Smooth muscle cell (in vitro differentiated cells): Measurements from ENCODE around the gene GRID1. TPM values are rescaled to one million over a fixed set of nuclear protein-coding genes. Genes with fewer than 3 reads are reported as not detected.

Experiments used
- DNase-seq: peaks from one replicate; lab custom pipeline; 2025; ENCODE audit not compliant: unreplicated experiment; lab: John Stamatoyannopoulos, UW
- H2AFZ ChIP-seq: fragments of 200-600 bp; sonication (generic); 2 replicates; pipeline ENCODE4 v1.6.0; 2016; ENCODE audit warnings: antibody characterized with exemption, low read depth, mild to moderate bottlenecking
- H3F3A ChIP-seq: fragments of 200-600 bp; sonication (generic); 2 replicates; pipeline ENCODE4 v1.6.0; 2017; ENCODE audit warnings: antibody characterized with exemption, low read depth
- H3K27ac ChIP-seq: fragments of 200-600 bp; sonication (generic); 2 replicates; pipeline ENCODE4 v1.5.1; 2016; ENCODE audit warnings: low read depth, mild to moderate bottlenecking
- H3K27me3 ChIP-seq: fragments of 200-600 bp; sonication (generic); 2 replicates; pipeline ENCODE4 v1.6.1; 2016; ENCODE audit warnings: low read depth, mild to moderate bottlenecking
- H3K36me3 ChIP-seq: fragments of 200-600 bp; sonication (generic); 2 replicates; pipeline ENCODE4 v1.5.1; 2016; ENCODE audit warnings: low read depth
- H3K4me1 ChIP-seq: fragments of 200-600 bp; sonication (generic); 2 replicates; pipeline ENCODE4 v1.5.1; 2016; ENCODE audit warnings: low read depth
- H3K4me2 ChIP-seq: fragments of 200-600 bp; sonication (generic); 2 replicates; pipeline ENCODE4 v1.6.0; 2016; ENCODE audit warnings: mild to moderate bottlenecking
- H3K4me3 ChIP-seq: fragments of 200-600 bp; sonication (generic); 2 replicates; pipeline ENCODE4 v1.5.1; 2016; ENCODE audit warnings: mild to moderate bottlenecking
- H3K79me2 ChIP-seq: fragments of 200-600 bp; sonication (generic); 2 replicates; pipeline ENCODE4 v1.6.0; 2016; ENCODE audit warnings: low read depth, mild to moderate bottlenecking
- H3K9ac ChIP-seq: fragments of 200-600 bp; sonication (generic); 2 replicates; pipeline ENCODE4 v1.6.0; 2016; ENCODE audit warnings: low read depth
- H3K9me3 ChIP-seq: fragments of 200-600 bp; sonication (generic); replicated peaks from 2 replicates; pipeline ENCODE4 v1.5.1; 2016; ENCODE audit warnings: low read depth
- H4K20me1 ChIP-seq: fragments of 200-600 bp; sonication (generic); 2 replicates; pipeline ENCODE4 v1.6.0; 2016; ENCODE audit warnings: low read depth
- CTCF ChIP-seq: fragments of 200-600 bp; sonication (generic); IDR thresholded peaks from 2 replicates; pipeline ENCODE4 v1.5.1; 2017; ENCODE audit warnings: borderline replicate concordance, mild to moderate bottlenecking, antibody characterized with exemption; ENCODE audit not compliant: insufficient read depth, poor library complexity, severe bottlenecking
- WGBS: methylation state at CpG from one replicate; pipeline ENCODE4 v1.1.7; 2016; ENCODE audit warnings: low lambda C conversion rate; 5-methylcytosine and 5-hydroxymethylcytosine counted together
- polyA plus RNA-seq: library from polyadenylated mRNA; unstranded; fragments of >200 nt; fragmentation: Nextera tagmentation; extraction: Ambion mirVana; gene quantifications from 2 replicates; pipeline ENCODE4 v1.2.1, GENCODE V29; 2016
- total RNA-seq: library from RNA; depleted of rRNA; stranded (reverse); fragments of >200 nt; gene quantifications from 2 replicates; pipeline ENCODE4 v1.2.3, GENCODE V29; 2014

Gene GRID1
- total and polyA plus RNA-seq, 2 experiments from 2014 or later = 4.4 to 7.4 TPM

GRCh38 chr10:86137561-86137960 lies 229.0 kb downstream of the GRID1 start:
- Histone ChIP-seq H3K36me3 (no peaks in the 10 kb centered on the region), H2AFZ (no peak overlapping the region), H3K27ac (no peak overlapping the region), H3K79me2 (no peaks in the 10 kb centered on the region), H3K4me1 (no peaks in the 10 kb centered on the region), H3K4me3 (no peak overlapping the region), H3K4me2 (no peak overlapping the region), H3K27me3 (no peaks in the 10 kb centered on the region), H3K9ac (no peak overlapping the region), H3K9me3 (no peaks in the 10 kb centered on the region), H4K20me1 (no peaks in the 10 kb centered on the region), H3F3A (no peaks in the 10 kb centered on the region)
- TF ChIP-seq CTCF = no peak
- 98% methylated on average over 7 of the region's 7 CpGs for WGBS
- no peak for DNase-seq

DNA sequence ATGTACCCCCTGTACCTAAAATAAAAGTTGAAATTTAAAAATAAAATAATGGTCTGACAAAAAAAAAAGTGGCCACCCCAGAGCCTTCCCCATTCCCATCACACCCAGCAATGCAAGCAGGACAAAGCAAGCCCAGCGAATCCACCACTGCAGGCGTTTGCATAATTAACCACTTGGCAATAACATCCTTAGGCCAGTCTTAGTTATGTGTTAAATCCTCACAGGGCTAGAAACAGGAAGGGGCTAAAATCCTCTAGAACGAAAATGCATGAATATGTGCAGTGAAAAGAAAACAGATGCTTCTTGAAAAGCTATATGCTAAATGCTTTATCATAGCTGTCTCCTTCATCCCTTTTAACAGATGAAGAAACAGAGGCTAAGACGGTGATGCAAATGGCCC lies 229.7 kb downstream of the GRID1 start:
- Histone ChIP-seq H3F3A (no peaks in the 10 kb centered on the region), H3K4me3 (no peak overlapping the region), H3K79me2 (no peaks in the 10 kb centered on the region), H3K9me3 (no peaks in the 10 kb centered on the region), H4K20me1 (no peaks in the 10 kb centered on the region), H3K4me1 (no peaks in the 10 kb centered on the region), H3K4me2 (no peak overlapping the region), H3K36me3 (no peaks in the 10 kb centered on the region), H3K27ac (no peak overlapping the region), H3K27me3 (no peaks in the 10 kb centered on the region), H3K9ac (no peak overlapping the region), H2AFZ (no peak overlapping the region)
- no peak for DNase-seq
- no peak for TF ChIP-seq CTCF
- WGBS = 68% methylated on average over 4 of the region's 4 CpGs

- no peak for DNase-seq
- Histone ChIP-seq H3K36me3 (no peaks in the 10 kb centered on the region), H3K4me2 (no peak overlapping the region), H3K79me2 (no peaks in the 10 kb centered on the region), H3K9ac (no peak overlapping the region), H3F3A (no peaks in the 10 kb centered on the region), H3K27me3 (no peaks in the 10 kb centered on the region), H3K4me1 (no peaks in the 10 kb centered on the region), H2AFZ (no peak overlapping the region), H3K4me3 (no peak overlapping the region), H3K9me3 (no peaks in the 10 kb centered on the region), H4K20me1 (no peaks in the 10 kb centered on the region), H3K27ac (no peak overlapping the region)
- WGBS = 98% methylated on average over 2 of the region's 2 CpGs
- TF ChIP-seq CTCF = no peak
These were observed 231.4 kb downstream of the GRID1 start for GRCh38 chr10:86135191-86135590.

- Histone ChIP-seq H4K20me1 (no peaks in the 10 kb centered on the region), H3F3A (no peaks in the 10 kb centered on the region), H3K79me2 (no peaks in the 10 kb centered on the region), H3K27ac (no peak overlapping the region), H3K9me3 (no peaks in the 10 kb centered on the region), H2AFZ (no peak overlapping the region), H3K9ac (no peak overlapping the region), H3K4me1 (no peaks in the 10 kb centered on the region), H3K4me2 (no peak overlapping the region), H3K27me3 (no peaks in the 10 kb centered on the region), H3K36me3 (no peaks in the 10 kb centered on the region), H3K4me3 (no peak overlapping the region)
- TF ChIP-seq CTCF = no peak
- 95% methylated on average over 17 of the region's 18 CpGs for WGBS
- DNase-seq = no peak
These were observed 235.7 kb downstream of the GRID1 start for GRCh38 chr10:86130737-86131475.
